ENCODE measurements around the gene PLCH1. TPM values are rescaled to one million over a fixed set of nuclear protein-coding genes. Genes with fewer than 3 reads are reported as not detected.

PLCH1 gene
- total RNA-seq, 1 donor from 2014 or later, result 1.3 TPM

DNA sequence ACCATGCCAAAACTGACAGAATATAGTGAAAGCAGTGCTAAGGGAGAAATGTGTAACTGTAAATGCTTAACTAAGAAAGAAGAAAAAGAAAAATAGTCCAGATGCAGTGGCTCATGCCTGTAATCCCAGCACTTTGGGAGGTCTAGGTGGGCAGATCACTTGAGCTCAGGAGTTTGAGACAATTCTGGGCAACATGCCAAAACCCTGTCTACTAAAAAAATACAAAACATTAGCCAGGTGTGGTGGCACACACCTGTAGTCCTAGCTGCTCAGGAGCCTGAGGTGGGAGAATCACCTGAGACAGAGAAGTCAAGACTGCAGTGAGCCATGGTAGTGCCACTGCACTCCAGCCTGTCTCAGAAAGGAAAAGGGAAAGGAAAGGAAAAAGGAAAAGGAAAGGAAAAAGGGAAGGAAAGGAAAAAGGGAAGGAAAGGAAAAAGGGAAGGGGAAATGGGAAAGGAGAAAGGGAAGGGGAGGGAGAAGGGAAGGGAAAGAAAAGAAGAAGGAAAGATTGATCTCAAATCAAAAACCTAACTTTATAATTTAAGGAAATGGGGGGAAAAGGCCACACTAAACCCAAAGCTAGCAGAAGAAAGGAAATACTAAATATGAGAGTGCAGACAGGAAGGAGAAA lies 40.9 kb upstream of the PLCH1 start:
- no peak for DNase-seq (ENCODE audit: low spot score in 2 of 2, unreplicated experiment in 2 of 2)
- H3K4me3 Mint-ChIP-seq, result no peak overlapping the region
- no peaks in the 10 kb centered on the region for H3K4me1 Mint-ChIP-seq
- H3K27me3 Mint-ChIP-seq (ENCODE audit: low read depth), result no peaks in the 10 kb centered on the region
- H3K27ac Mint-ChIP-seq, result no peak overlapping the region
- peaks cover 11% of the 10 kb centered on the region for H3K9me3 Mint-ChIP-seq
- TF ChIP-seq, protein P1, sequence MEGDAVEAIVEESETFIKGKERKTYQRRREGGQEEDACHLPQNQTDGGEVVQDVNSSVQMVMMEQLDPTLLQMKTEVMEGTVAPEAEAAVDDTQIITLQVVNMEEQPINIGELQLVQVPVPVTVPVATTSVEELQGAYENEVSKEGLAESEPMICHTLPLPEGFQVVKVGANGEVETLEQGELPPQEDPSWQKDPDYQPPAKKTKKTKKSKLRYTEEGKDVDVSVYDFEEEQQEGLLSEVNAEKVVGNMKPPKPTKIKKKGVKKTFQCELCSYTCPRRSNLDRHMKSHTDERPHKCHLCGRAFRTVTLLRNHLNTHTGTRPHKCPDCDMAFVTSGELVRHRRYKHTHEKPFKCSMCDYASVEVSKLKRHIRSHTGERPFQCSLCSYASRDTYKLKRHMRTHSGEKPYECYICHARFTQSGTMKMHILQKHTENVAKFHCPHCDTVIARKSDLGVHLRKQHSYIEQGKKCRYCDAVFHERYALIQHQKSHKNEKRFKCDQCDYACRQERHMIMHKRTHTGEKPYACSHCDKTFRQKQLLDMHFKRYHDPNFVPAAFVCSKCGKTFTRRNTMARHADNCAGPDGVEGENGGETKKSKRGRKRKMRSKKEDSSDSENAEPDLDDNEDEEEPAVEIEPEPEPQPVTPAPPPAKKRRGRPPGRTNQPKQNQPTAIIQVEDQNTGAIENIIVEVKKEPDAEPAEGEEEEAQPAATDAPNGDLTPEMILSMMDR (IDR thresholded peaks at IDR 0.05; ENCODE audit: unreplicated experiment), result no peak
- peaks cover 34% of the 10 kb centered on the region for H3K36me3 Mint-ChIP-seq

DNA sequence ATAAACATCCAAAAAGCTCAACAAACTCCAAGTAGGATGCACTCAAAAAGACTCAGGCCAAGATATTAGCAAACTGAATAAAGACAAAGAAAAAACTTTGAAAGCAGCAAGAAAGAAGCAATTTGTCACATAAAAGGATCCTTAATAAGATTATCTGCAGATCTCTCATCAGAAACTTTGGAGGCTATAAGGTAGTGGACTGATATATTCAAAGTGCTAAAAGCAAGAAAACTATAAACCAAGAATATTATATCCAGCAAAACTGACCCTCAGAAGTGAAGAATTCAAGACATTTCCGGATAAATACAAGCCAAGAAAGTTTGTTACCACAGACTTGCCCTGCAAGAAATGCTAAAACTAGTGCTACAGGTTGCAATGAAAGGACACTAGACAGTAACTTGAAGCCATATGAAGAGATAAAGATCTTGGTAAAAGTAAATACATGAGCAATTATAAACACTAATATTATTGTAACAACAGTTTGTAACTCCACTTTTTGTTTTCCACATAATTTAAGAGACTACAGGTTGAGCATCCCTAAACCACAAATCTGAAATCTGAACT lies 37.6 kb upstream of the PLCH1 start:
- TF ChIP-seq, protein P1 (IDR thresholded peaks at IDR 0.05; ENCODE audit: unreplicated experiment), result no peak
- no peak overlapping the region for H3K27ac Mint-ChIP-seq
- peaks cover 37% of the 10 kb centered on the region for H3K36me3 Mint-ChIP-seq
- no peak overlapping the region for H3K4me3 Mint-ChIP-seq
- H3K4me1 Mint-ChIP-seq, result no peaks in the 10 kb centered on the region
- peaks cover 7% of the 10 kb centered on the region for H3K9me3 Mint-ChIP-seq
- no peak for DNase-seq (ENCODE audit: low spot score in 2 of 2, unreplicated experiment in 2 of 2)
- no peaks in the 10 kb centered on the region for H3K27me3 Mint-ChIP-seq (ENCODE audit: low read depth)

DNA sequence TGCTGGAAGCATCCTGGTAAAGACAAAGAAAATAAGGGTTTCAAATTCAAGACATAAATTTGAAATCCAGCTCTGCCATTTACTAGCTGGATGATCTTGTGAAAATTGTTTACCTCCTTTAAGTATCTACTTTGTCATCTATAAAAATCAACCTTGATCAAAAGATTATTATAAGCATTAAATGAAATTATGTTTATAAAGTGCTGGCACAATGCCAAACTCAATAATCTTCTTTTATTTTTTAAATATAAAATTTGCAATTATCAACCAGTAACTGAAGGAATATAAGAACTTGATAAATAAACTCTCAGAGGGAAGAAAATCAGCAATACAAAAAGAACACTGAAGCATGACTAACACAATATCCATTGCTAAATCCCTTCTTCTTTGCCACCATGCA lies 35.4 kb upstream of the PLCH1 start:
- Mint-ChIP-seq H3K4me1 (no peaks in the 10 kb centered on the region), H3K27me3 (ENCODE audit: low read depth) (no peaks in the 10 kb centered on the region), H3K9me3 (peaks cover 7% of the 10 kb centered on the region), H3K36me3 (peaks cover 34% of the 10 kb centered on the region), H3K4me3 (no peak overlapping the region), H3K27ac (no peak overlapping the region)
- DNase-seq (ENCODE audit: low spot score in 2 of 2, unreplicated experiment in 2 of 2), result no peak
- TF ChIP-seq, protein P1 (IDR thresholded peaks at IDR 0.05; ENCODE audit: unreplicated experiment), result no peak

DNA sequence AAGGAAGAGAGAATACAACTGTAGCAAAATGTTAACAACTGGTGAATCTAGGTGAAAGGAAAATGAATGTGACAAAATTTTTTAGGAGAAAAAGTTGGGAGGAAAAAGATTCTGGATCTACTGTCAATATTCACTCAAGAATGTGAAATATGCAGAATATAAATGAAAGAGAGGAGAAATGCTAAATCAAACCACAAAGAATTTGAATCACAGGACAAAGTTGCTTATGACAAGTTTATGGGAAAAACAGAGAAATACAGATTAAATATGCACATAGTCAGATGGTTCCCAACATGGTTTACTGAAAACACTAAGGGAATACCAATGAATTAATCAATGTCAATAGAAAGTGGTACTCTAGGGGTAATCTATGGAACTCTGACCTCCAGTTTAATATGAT lies 33.6 kb upstream of the PLCH1 start:
- Mint-ChIP-seq H3K4me3 (no peak overlapping the region), H3K36me3 (peaks cover 37% of the 10 kb centered on the region), H3K27ac (no peak overlapping the region), H3K9me3 (peaks cover 7% of the 10 kb centered on the region), H3K27me3 (ENCODE audit: low read depth) (no peaks in the 10 kb centered on the region), H3K4me1 (no peaks in the 10 kb centered on the region)
- DNase-seq (ENCODE audit: low spot score in 2 of 2, unreplicated experiment in 2 of 2), result no peak
- TF ChIP-seq, protein P1 (IDR thresholded peaks at IDR 0.05; ENCODE audit: unreplicated experiment), result no peak

DNA sequence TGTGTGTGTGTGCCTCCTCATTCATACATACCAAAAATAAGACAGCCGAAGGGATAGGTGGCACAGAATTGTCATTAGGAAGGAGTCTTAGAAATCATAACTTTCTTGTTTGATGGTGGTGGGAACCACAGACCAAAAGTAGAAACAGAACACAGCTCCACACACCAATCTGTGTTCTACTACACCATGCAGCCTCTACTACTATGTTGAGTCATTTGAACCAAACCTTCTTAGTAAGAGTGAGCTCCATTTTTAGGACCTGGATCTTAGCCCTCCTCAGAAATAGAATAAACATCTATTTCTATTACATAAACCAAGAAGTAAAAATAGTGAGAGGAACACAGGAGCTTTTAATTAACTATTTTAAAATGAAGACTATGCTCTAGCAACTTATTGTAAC lies 27.9 kb upstream of the PLCH1 start:
- Mint-ChIP-seq H3K27me3 (ENCODE audit: low read depth) (no peaks in the 10 kb centered on the region), H3K36me3 (peaks cover 25% of the 10 kb centered on the region), H3K9me3 (no peaks in the 10 kb centered on the region), H3K27ac (no peak overlapping the region), H3K4me1 (no peaks in the 10 kb centered on the region), H3K4me3 (no peak overlapping the region)
- TF ChIP-seq, protein P1 (IDR thresholded peaks at IDR 0.05; ENCODE audit: unreplicated experiment), result no peak
- no peak for DNase-seq (ENCODE audit: low spot score in 2 of 2, unreplicated experiment in 2 of 2)

Measured in mesothelial cell of epicardium (in vitro differentiated cells).